Measurements from ENCODE around the gene PTTG1. TPM values are rescaled to one million over a fixed set of nuclear protein-coding genes. Genes with fewer than 3 reads are reported as not detected.
"Not testable (repeated sequence)": the region's sequence is repeated elsewhere in the genome, so short reads cannot be mapped to it uniquely, and the experiment has no call there.

The PTTG1 gene
- polyA plus RNA-seq, 1 experiment: 67.4 TPM

- POLR2A ChIA-PET: interaction anchor here (1.3 kb wide), 1 partner anchor 11 kb away, joined by 4 read pairs; no protein-coding TSS in a partner anchor
- CTCF ChIA-PET: interaction anchor here (1.1 kb wide), 1 partner anchor 8 kb away, joined by 3 read pairs; no protein-coding TSS in a partner anchor
- DNase-seq (ENCODE audit: low read depth, low spot score): no peak
- H3K9me3 ChIP-seq (ENCODE audit: control insufficient read depth, insufficient read depth, low read length): no peaks in the 10 kb centered on the region
- no peak overlapping the region for H3K27ac ChIP-seq (ENCODE audit: low read depth, low read length)
- peaks cover 7% of the 10 kb centered on the region for H3K27me3 ChIP-seq (ENCODE audit: control insufficient read depth, insufficient read depth, low read length)
- no peak for TF ChIP-seq CTCF (IDR thresholded peaks at IDR 0.05; ENCODE audit: low read depth, low read length)
- H3K4me3 ChIP-seq (ENCODE audit: low read depth, low read length): no peak overlapping the region
These were observed 11.1 kb downstream of the PTTG1 start for GRCh38 chr5:160432787-160433186.

GRCh38 chr5:160434022-160434531 is 12.4 kb downstream of the PTTG1 start:
- no peak overlapping the region for H3K27ac ChIP-seq (ENCODE audit: low read depth, low read length)
- H3K9me3 ChIP-seq (ENCODE audit: control insufficient read depth, insufficient read depth, low read length): no peaks in the 10 kb centered on the region
- no peak overlapping the region for H3K4me3 ChIP-seq (ENCODE audit: low read depth, low read length)
- no peak for DNase-seq (ENCODE audit: low read depth, low spot score)
- peaks cover 7% of the 10 kb centered on the region for H3K27me3 ChIP-seq (ENCODE audit: control insufficient read depth, insufficient read depth, low read length)
- POLR2A ChIA-PET: no interaction called here
- CTCF ChIA-PET: interaction anchor here (1.1 kb wide), 1 partner anchor 8 kb away, joined by 3 read pairs; no protein-coding TSS in a partner anchor
- TF ChIP-seq CTCF (IDR thresholded peaks at IDR 0.05; ENCODE audit: low read depth, low read length): no peak

- Histone ChIP-seq H3K27ac (ENCODE audit: low read depth, low read length) (no peak overlapping the region), H3K27me3 (ENCODE audit: control insufficient read depth, insufficient read depth, low read length) (peaks cover 7% of the 10 kb centered on the region), H3K4me3 (ENCODE audit: low read depth, low read length) (no peak overlapping the region), H3K9me3 (ENCODE audit: control insufficient read depth, insufficient read depth, low read length) (no peaks in the 10 kb centered on the region)
- TF ChIP-seq CTCF (IDR thresholded peaks at IDR 0.05; ENCODE audit: low read depth, low read length): no peak
- DNase-seq (ENCODE audit: low read depth, low spot score): no peak
- ChIA-PET POLR2A (no interaction called here), CTCF (no interaction called here)
These were observed 13.9 kb downstream of the PTTG1 start for GRCh38 chr5:160435532-160435931.

GRCh38 chr5:160436017-160436416 is 14.4 kb downstream of the PTTG1 start:
- Histone ChIP-seq H3K4me3 (ENCODE audit: low read depth, low read length) (no peak overlapping the region), H3K27me3 (ENCODE audit: control insufficient read depth, insufficient read depth, low read length) (peaks cover 7% of the 10 kb centered on the region), H3K27ac (ENCODE audit: low read depth, low read length) (no peak overlapping the region), H3K9me3 (ENCODE audit: control insufficient read depth, insufficient read depth, low read length) (no peaks in the 10 kb centered on the region)
- TF ChIP-seq CTCF (IDR thresholded peaks at IDR 0.05; ENCODE audit: low read depth, low read length): no peak
- ChIA-PET POLR2A (no interaction called here), CTCF (no interaction called here)
- DNase-seq (ENCODE audit: low read depth, low spot score): no peak

- H3K27me3 ChIP-seq (ENCODE audit: control insufficient read depth, insufficient read depth, low read length); H3K27ac ChIP-seq (ENCODE audit: low read depth, low read length); DNase-seq (ENCODE audit: low read depth, low spot score); H3K9me3 ChIP-seq (ENCODE audit: control insufficient read depth, insufficient read depth, low read length); POLR2A ChIA-PET; H3K4me3 ChIP-seq (ENCODE audit: low read depth, low read length): not testable (repeated sequence)
- CTCF ChIA-PET: interaction anchor here (3.5 to 4.7 kb wide), 4 partner anchors 8 to 71 kb away, joined by 31 to 113 read pairs (median 65); partner anchors contain the start of gene PTTG1
These were observed 15.0 kb downstream of the PTTG1 start for GRCh38 chr5:160436661-160437060.
